ENCODE data around the gene SLC16A13. TPM values are rescaled to one million over a fixed set of nuclear protein-coding genes. Genes with fewer than 3 reads are reported as not detected.
"Not testable (repeated sequence)": the region's sequence is repeated elsewhere in the genome, so short reads cannot be mapped to it uniquely, and the experiment has no call there.

SLC16A13 gene
- total RNA-seq, 1 donor from 2014 or later = 31.2 TPM

- intact Hi-C loops (cut with micrococcal nuclease) = no loop called here
Measured at GRCh38 chr17:7058831-7059447, 23.1 kb downstream of the SLC16A13 start.

GRCh38 chr17:7060165-7060891, 24.5 kb downstream of the SLC16A13 start:
- intact Hi-C loops (cut with micrococcal nuclease) = no loop called here

- intact Hi-C loops (cut with micrococcal nuclease) = no loop called here
Measured at GRCh38 chr17:7063518-7064094, 27.8 kb downstream of the SLC16A13 start.

GRCh38 chr17:7064261-7064660, 28.4 kb downstream of the SLC16A13 start:
- intact Hi-C loops (cut with micrococcal nuclease) = no loop called here

GRCh38 chr17:7067198-7067597, 31.4 kb downstream of the SLC16A13 start:
- intact Hi-C loops (cut with micrococcal nuclease) = no loop called here

- intact Hi-C loops (cut with micrococcal nuclease) = no loop called here
Measured at GRCh38 chr17:7068268-7068667, 32.5 kb downstream of the SLC16A13 start.

GRCh38 chr17:7070712-7071111, 34.9 kb downstream of the SLC16A13 start:
- intact Hi-C loops (cut with micrococcal nuclease) = no loop called here

GRCh38 chr17:7072406-7072805, 36.6 kb downstream of the SLC16A13 start:
- intact Hi-C loops (cut with micrococcal nuclease) = no loop called here

- intact Hi-C loops (cut with micrococcal nuclease) = no loop called here
Measured at GRCh38 chr17:7074931-7075330, 39.1 kb downstream of the SLC16A13 start.

GRCh38 chr17:7077911-7078546, 42.2 kb downstream of the SLC16A13 start:
- intact Hi-C loops (cut with micrococcal nuclease) = no loop called here

GRCh38 chr17:7078711-7079110, 42.9 kb downstream of the SLC16A13 start:
- intact Hi-C loops (cut with micrococcal nuclease) = no loop called here

- intact Hi-C loops (cut with micrococcal nuclease) = no loop called here
Measured at GRCh38 chr17:7079581-7080455, 44.0 kb downstream of the SLC16A13 start, which contains the start of gene CLEC10A. TSS of gene CLEC10A (minus strand) at chr17:7080251. CDS start at chr17:7078812, 1,439 bp downstream.

- intact Hi-C loops (cut with micrococcal nuclease) = no loop called here
Measured at GRCh38 chr17:7080456-7081041, 44.7 kb downstream of the SLC16A13 start.

- intact Hi-C loops (cut with micrococcal nuclease) = no loop called here
Measured at GRCh38 chr17:7081341-7082062, 45.7 kb downstream of the SLC16A13 start.

- intact Hi-C loops (cut with micrococcal nuclease) = no loop called here
Measured at GRCh38 chr17:7083592-7083991, 47.8 kb downstream of the SLC16A13 start.

GRCh38 chr17:7084088-7084487, 48.3 kb downstream of the SLC16A13 start:
- intact Hi-C loops (cut with micrococcal nuclease) = no loop called here

- intact Hi-C loops (cut with micrococcal nuclease) = not testable (repeated sequence)
Measured at GRCh38 chr17:7088442-7088841, 52.6 kb downstream of the SLC16A13 start.

GRCh38 chr17:7089570-7089969, 53.8 kb downstream of the SLC16A13 start:
- intact Hi-C loops (cut with micrococcal nuclease) = not testable (repeated sequence)
